A673 (cell line): ENCODE results near the gene EDNRA. TPM values are rescaled to one million over a fixed set of nuclear protein-coding genes. Genes with fewer than 3 reads are reported as not detected.

Source experiments
- BruUV-seq: library from RNA; stranded (reverse); fragments of 400-500 nt; replicated peaks from 2 replicates; lab custom pipeline; 2021; lab: Mats Ljungman, UMichigan
- CTCF ChIA-PET: fragments of 300-600 bp; sonication (Branson Sonifier 250); formaldehyde crosslinking; loops from one replicate; lab custom pipeline; 2022; ENCODE audit warnings: antibody characterized with exemption; lab: Charles Lee
- POLR2A ChIA-PET: fragments of 300-600 bp; sonication (Branson Sonifier 250); formaldehyde crosslinking; loops from one replicate; lab custom pipeline; 2022; ENCODE audit warnings: antibody characterized with exemption; ENCODE audit not compliant: low non-redundant PET; lab: Charles Lee
- DNase-seq: peaks from one replicate; pipeline ENCODE4 v3.0.0-alpha.2; 2015; ENCODE audit warnings: low spot score
- H3K27ac ChIP-seq: fragments of 200-600 bp; sonication (generic); 2 replicates; pipeline ENCODE4 v1.5.1; 2016; ENCODE audit warnings: mixed run types, low read depth, mild to moderate bottlenecking, mixed read lengths, antibody characterized with exemption, low read length; ENCODE audit not compliant: poor library complexity, severe bottlenecking
- H3K27me3 ChIP-seq: fragments of 200-600 bp; sonication (generic); replicated peaks from 2 replicates; pipeline ENCODE4 v1.6.1; 2017; ENCODE audit warnings: mixed run types, low read depth, mild to moderate bottlenecking, mixed read lengths, antibody characterized with exemption, low read length; ENCODE audit not compliant: insufficient read depth, poor library complexity
- H3K36me3 ChIP-seq: fragments of 200-600 bp; sonication (generic); 2 replicates; pipeline ENCODE4 v1.6.1; 2016; ENCODE audit warnings: mixed run types, mild to moderate bottlenecking, mixed read lengths, antibody characterized with exemption, low read length; ENCODE audit not compliant: insufficient read depth, poor library complexity, severe bottlenecking
- H3K4me1 ChIP-seq: fragments of 200-600 bp; sonication (generic); 2 replicates; pipeline ENCODE4 v1.6.1; 2017; ENCODE audit warnings: mixed run types, mild to moderate bottlenecking, mixed read lengths, antibody characterized with exemption, low read length; ENCODE audit not compliant: insufficient read depth, poor library complexity, severe bottlenecking
- H3K4me3 ChIP-seq: fragments of 200-600 bp; sonication (generic); 2 replicates; pipeline ENCODE4 v1.5.1; 2016; ENCODE audit warnings: low read depth, mixed run types, mild to moderate bottlenecking, mixed read lengths, low read length; ENCODE audit not compliant: poor library complexity, severe bottlenecking
- H3K9me3 ChIP-seq: fragments of 200-600 bp; sonication (generic); 2 replicates; pipeline ENCODE4 v1.6.1; 2016; ENCODE audit warnings: mixed run types, low read depth, mild to moderate bottlenecking, mixed read lengths, antibody characterized with exemption, low read length; ENCODE audit not compliant: poor library complexity, severe bottlenecking
- CTCF ChIP-seq: fragments of 300-800, 200-600 bp; sonication (generic); conservative IDR thresholded peaks from 2 replicates; pipeline ENCODE4 v1.5.1; 2017; ENCODE audit warnings: low read depth, mild to moderate bottlenecking, antibody characterized with exemption, low read length, moderate library complexity, mixed read lengths
- EZH2 ChIP-seq: fragments of 200-600 bp; sonication (generic); IDR thresholded peaks from 2 replicates; pipeline ENCODE4 v1.6.1; 2017; ENCODE audit warnings: borderline replicate concordance, low read depth, mild to moderate bottlenecking, mixed read lengths, antibody characterized with exemption, low read length; ENCODE audit not compliant: poor library complexity, severe bottlenecking
- intact Hi-C: fragments of 100-400 bp; cut with micrococcal nuclease; formaldehyde crosslinking; loops from one replicate; pipeline ENCODE4 v1.10.0; 2022; ENCODE audit not compliant: unreplicated experiment
- total RNA-seq: library from RNA; stranded (reverse); gene quantifications from 2 replicates; pipeline ENCODE4 v1.2.3, GENCODE V29; 2021

EDNRA gene
- total RNA-seq, 1 experiment from 2014 or later: 23.9 TPM

GRCh38 chr4:147493307-147493706 is 12.4 kb downstream of the EDNRA start:
- ChIA-PET POLR2A (no interaction called here), CTCF (no interaction called here)
- no peak for TF ChIP-seq CTCF
- TF ChIP-seq EZH2: no peak
- Histone ChIP-seq H3K4me3 (peak overlapping the region; percentile 20), H3K27me3 (no peaks in the 10 kb centered on the region), H3K27ac (no peak overlapping the region), H3K36me3 (no peaks in the 10 kb centered on the region), H3K9me3 (no peaks in the 10 kb centered on the region), H3K4me1 (peaks cover 28% of the 10 kb centered on the region)
- intact Hi-C loops: no loop called here
- BruUV-seq: no TSS peak
- DNase-seq: no peak

- no TSS peak for BruUV-seq
- no peak for TF ChIP-seq EZH2
- no peak for TF ChIP-seq CTCF
- peaks cover 35% of the 10 kb centered on the region for H3K4me1 ChIP-seq
- CTCF ChIA-PET: no interaction called here
- no peaks in the 10 kb centered on the region for H3K36me3 ChIP-seq
- no peaks in the 10 kb centered on the region for H3K9me3 ChIP-seq
- no peak overlapping the region for H3K27ac ChIP-seq
- H3K27me3 ChIP-seq: no peaks in the 10 kb centered on the region
- DNase-seq: no peak
- POLR2A ChIA-PET: no interaction called here
- H3K4me3 ChIP-seq: no peak overlapping the region
- intact Hi-C loops: no loop called here
Measured at GRCh38 chr4:147494301-147494700, 13.4 kb downstream of the EDNRA start.

GRCh38 chr4:147496500-147496899 is 15.6 kb downstream of the EDNRA start:
- no peaks in the 10 kb centered on the region for H3K9me3 ChIP-seq
- TF ChIP-seq EZH2 (no peak), CTCF (no peak)
- H3K4me3 ChIP-seq: no peak overlapping the region
- CTCF ChIA-PET: no interaction called here
- no peaks in the 10 kb centered on the region for H3K36me3 ChIP-seq
- DNase-seq: no peak
- no peaks in the 10 kb centered on the region for H3K27me3 ChIP-seq
- H3K4me1 ChIP-seq: peaks cover 35% of the 10 kb centered on the region
- no peak overlapping the region for H3K27ac ChIP-seq
- POLR2A ChIA-PET: no interaction called here
- intact Hi-C loops: no loop called here
- no TSS peak for BruUV-seq
